ENCODE data around the gene FKBP4.

The FKBP4 gene

DNA sequence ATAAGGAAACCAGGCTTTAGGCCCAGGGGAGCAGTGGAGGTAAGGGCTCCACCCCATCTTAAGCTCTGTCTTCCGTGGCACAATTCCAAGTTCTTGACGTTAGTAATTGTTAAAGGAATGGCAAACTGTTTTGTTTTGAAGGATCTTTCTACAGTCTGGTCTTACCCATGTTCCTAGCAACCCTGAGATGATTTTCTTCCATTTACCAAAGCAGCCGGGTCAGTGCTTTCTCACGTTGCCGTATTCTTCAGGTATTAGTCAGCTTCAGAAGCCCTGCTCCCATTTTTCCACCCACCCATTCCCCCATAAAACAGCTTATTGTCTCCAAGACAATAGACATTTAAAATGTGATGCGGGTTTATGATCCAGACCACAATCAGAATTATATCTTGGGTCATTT lies 29.8 kb downstream of the FKBP4 start:
- Histone ChIP-seq H2AFZ (ENCODE audit: low read length) (no peak overlapping the region), H3K4me2 (ENCODE audit: low read depth, low read length) (no peak overlapping the region), H4K20me1 (ENCODE audit: insufficient read depth, low read length) (no peaks in the 10 kb centered on the region), H3K27me3 (replicated peaks; ENCODE audit: insufficient read depth, low read length) (no peaks in the 10 kb centered on the region), H3K9me3 (replicated peaks; ENCODE audit: insufficient read depth, low read length) (no peaks in the 10 kb centered on the region), H3K27ac (ENCODE audit: low read length) (no peak overlapping the region), H3K9ac (ENCODE audit: low read length) (no peak overlapping the region), H3K79me2 (ENCODE audit: low read length) (no peaks in the 10 kb centered on the region), H3K36me3 (replicated peaks; ENCODE audit: insufficient read depth, low read length) (peaks cover 3% of the 10 kb centered on the region; the same call in 1 of the 2 replicates), H3F3A (ENCODE audit: insufficient read depth, low read length) (no peaks in the 10 kb centered on the region), H3K4me1 (ENCODE audit: low read length) (no peaks in the 10 kb centered on the region), H3K9me2 (replicated peaks; ENCODE audit: insufficient read depth, low read length) (no peaks in the 10 kb centered on the region), H3K4me3 (ENCODE audit: low read length) (no peak overlapping the region)
- TF ChIP-seq, protein P1, sequence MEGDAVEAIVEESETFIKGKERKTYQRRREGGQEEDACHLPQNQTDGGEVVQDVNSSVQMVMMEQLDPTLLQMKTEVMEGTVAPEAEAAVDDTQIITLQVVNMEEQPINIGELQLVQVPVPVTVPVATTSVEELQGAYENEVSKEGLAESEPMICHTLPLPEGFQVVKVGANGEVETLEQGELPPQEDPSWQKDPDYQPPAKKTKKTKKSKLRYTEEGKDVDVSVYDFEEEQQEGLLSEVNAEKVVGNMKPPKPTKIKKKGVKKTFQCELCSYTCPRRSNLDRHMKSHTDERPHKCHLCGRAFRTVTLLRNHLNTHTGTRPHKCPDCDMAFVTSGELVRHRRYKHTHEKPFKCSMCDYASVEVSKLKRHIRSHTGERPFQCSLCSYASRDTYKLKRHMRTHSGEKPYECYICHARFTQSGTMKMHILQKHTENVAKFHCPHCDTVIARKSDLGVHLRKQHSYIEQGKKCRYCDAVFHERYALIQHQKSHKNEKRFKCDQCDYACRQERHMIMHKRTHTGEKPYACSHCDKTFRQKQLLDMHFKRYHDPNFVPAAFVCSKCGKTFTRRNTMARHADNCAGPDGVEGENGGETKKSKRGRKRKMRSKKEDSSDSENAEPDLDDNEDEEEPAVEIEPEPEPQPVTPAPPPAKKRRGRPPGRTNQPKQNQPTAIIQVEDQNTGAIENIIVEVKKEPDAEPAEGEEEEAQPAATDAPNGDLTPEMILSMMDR (IDR thresholded peaks at IDR 0.05; ENCODE audit: low read length) = no peak
- TF ChIP-seq EZH2phosphoT487 (IDR thresholded peaks at IDR 0.05; ENCODE audit: low read length) (no peak), EZH2 (optimal IDR thresholded peaks at IDR 0.05; ENCODE audit: low read depth, low read length) (no peak)
- DNase-seq = no peak

- no peak overlapping the region for H3K4me2 ChIP-seq (ENCODE audit: low read depth, low read length)
- H3F3A ChIP-seq (ENCODE audit: insufficient read depth, low read length) = no peaks in the 10 kb centered on the region
- no peak overlapping the region for H2AFZ ChIP-seq (ENCODE audit: low read length)
- H3K4me1 ChIP-seq (ENCODE audit: low read length) = no peaks in the 10 kb centered on the region
- no peak overlapping the region for H3K9ac ChIP-seq (ENCODE audit: low read length)
- H4K20me1 ChIP-seq (ENCODE audit: insufficient read depth, low read length) = no peaks in the 10 kb centered on the region
- no peaks in the 10 kb centered on the region for H3K9me2 ChIP-seq (replicated peaks; ENCODE audit: insufficient read depth, low read length)
- no peak for DNase-seq
- no peak overlapping the region for H3K4me3 ChIP-seq (ENCODE audit: low read length)
- TF ChIP-seq, protein P1 (IDR thresholded peaks at IDR 0.05; ENCODE audit: low read length) = no peak
- TF ChIP-seq EZH2 (optimal IDR thresholded peaks at IDR 0.05; ENCODE audit: low read depth, low read length) (no peak), EZH2phosphoT487 (IDR thresholded peaks at IDR 0.05; ENCODE audit: low read length) (no peak)
- no peaks in the 10 kb centered on the region for H3K79me2 ChIP-seq (ENCODE audit: low read length)
- H3K9me3 ChIP-seq (replicated peaks; ENCODE audit: insufficient read depth, low read length) = no peaks in the 10 kb centered on the region
- H3K27ac ChIP-seq (ENCODE audit: low read length) = no peak overlapping the region
- no peaks in the 10 kb centered on the region for H3K27me3 ChIP-seq (replicated peaks; ENCODE audit: insufficient read depth, low read length)
- H3K36me3 ChIP-seq (replicated peaks; ENCODE audit: insufficient read depth, low read length) = peaks cover 3% of the 10 kb centered on the region; the same call in 1 of the 2 replicates
Measured at GRCh38 chr12:2825132-2825531, 30.4 kb downstream of the FKBP4 start.

- H4K20me1 ChIP-seq (ENCODE audit: insufficient read depth, low read length) = no peaks in the 10 kb centered on the region
- no peaks in the 10 kb centered on the region for H3K9me2 ChIP-seq (replicated peaks; ENCODE audit: insufficient read depth, low read length)
- H3K27me3 ChIP-seq (replicated peaks; ENCODE audit: insufficient read depth, low read length) = no peaks in the 10 kb centered on the region
- H3K4me2 ChIP-seq (ENCODE audit: low read depth, low read length) = no peak overlapping the region
- no peak overlapping the region for H3K27ac ChIP-seq (ENCODE audit: low read length)
- H3K36me3 ChIP-seq (replicated peaks; ENCODE audit: insufficient read depth, low read length) = peaks cover 3% of the 10 kb centered on the region; the same call in 1 of the 2 replicates
- no peak for DNase-seq
- H3F3A ChIP-seq (ENCODE audit: insufficient read depth, low read length) = no peaks in the 10 kb centered on the region
- H3K9me3 ChIP-seq (replicated peaks; ENCODE audit: insufficient read depth, low read length) = no peaks in the 10 kb centered on the region
- H3K9ac ChIP-seq (ENCODE audit: low read length) = no peak overlapping the region
- no peak overlapping the region for H3K4me3 ChIP-seq (ENCODE audit: low read length)
- H3K4me1 ChIP-seq (ENCODE audit: low read length) = no peaks in the 10 kb centered on the region
- no peak for TF ChIP-seq EZH2 (optimal IDR thresholded peaks at IDR 0.05; ENCODE audit: low read depth, low read length)
- TF ChIP-seq, protein P1 (IDR thresholded peaks at IDR 0.05; ENCODE audit: low read length) = no peak
- TF ChIP-seq EZH2phosphoT487 (IDR thresholded peaks at IDR 0.05; ENCODE audit: low read length) = no peak
- no peaks in the 10 kb centered on the region for H3K79me2 ChIP-seq (ENCODE audit: low read length)
- H2AFZ ChIP-seq (ENCODE audit: low read length) = no peak overlapping the region
Measured at GRCh38 chr12:2826036-2826435, 31.3 kb downstream of the FKBP4 start.
